Neural progenitor cell (in vitro differentiated cells): ENCODE data around the gene ARPC2. TPM values are rescaled to one million over a fixed set of nuclear protein-coding genes. Genes with fewer than 3 reads are reported as not detected.

Experiments
- DNase-seq: peaks from one replicate; pipeline ENCODE4 v3.0.0-alpha.2; 2016; ENCODE audit warnings: low spot score
- H2AFZ ChIP-seq: fragments of 200-600 bp; sonication (generic); replicated peaks from 2 replicates; pipeline ENCODE4 v1.6.1; 2016; ENCODE audit warnings: antibody characterized with exemption
- H3F3A ChIP-seq: fragments of 200-600 bp; sonication (generic); 2 replicates; pipeline ENCODE4 v1.6.1; 2016; ENCODE audit warnings: antibody characterized with exemption, low read depth
- H3K27ac ChIP-seq: fragments of 200-600 bp; sonication (generic); 2 replicates; pipeline ENCODE4 v1.5.1; 2016; ENCODE audit warnings: mild to moderate bottlenecking
- H3K27me3 ChIP-seq: fragments of 200-600 bp; sonication (generic); 2 replicates; pipeline ENCODE4 v1.6.1; 2016; ENCODE audit warnings: mild to moderate bottlenecking, moderate library complexity
- H3K36me3 ChIP-seq: fragments of 200-600 bp; sonication (generic); 2 replicates; pipeline ENCODE4 v1.5.1; 2016
- H3K4me1 ChIP-seq: fragments of 200-600 bp; sonication (generic); 2 replicates; pipeline ENCODE4 v1.6.1; 2016; ENCODE audit warnings: mixed run types
- H3K4me2 ChIP-seq: fragments of 200-600 bp; sonication (generic); 2 replicates; pipeline ENCODE4 v1.6.1; 2016
- H3K4me3 ChIP-seq: fragments of 200-600 bp; sonication (generic); 2 replicates; pipeline ENCODE4 v1.5.1; 2016
- H3K79me2 ChIP-seq: fragments of 200-600 bp; sonication (generic); 2 replicates; pipeline ENCODE4 v1.6.1; 2016; ENCODE audit warnings: low read depth
- H3K9ac ChIP-seq: fragments of 200-600 bp; sonication (generic); 2 replicates; pipeline ENCODE4 v1.6.1; 2016
- H3K9me3 ChIP-seq: fragments of 200-600 bp; sonication (generic); 2 replicates; pipeline ENCODE4 v1.5.1; 2016; ENCODE audit warnings: low read depth
- H4K20me1 ChIP-seq: fragments of 200-600 bp; sonication (generic); 2 replicates; pipeline ENCODE4 v1.6.1; 2016; ENCODE audit warnings: low read depth
- H3K27ac Mint-ChIP-seq: 3 replicates; pipeline ENCODE4 v1.8.0; 2021; ENCODE audit warnings: mixed read lengths
- H3K27me3 Mint-ChIP-seq: 2 replicates; pipeline ENCODE4 v1.8.0; 2022; ENCODE audit warnings: low read depth, mild to moderate bottlenecking, inconsistent platforms, moderate library complexity, mixed read lengths; ENCODE audit not compliant: insufficient read depth
- H3K36me3 Mint-ChIP-seq: 3 replicates; pipeline ENCODE4 v1.8.0; 2021; ENCODE audit warnings: mixed read lengths
- H3K4me1 Mint-ChIP-seq: 3 replicates; pipeline ENCODE4 v1.8.0; 2021; ENCODE audit warnings: mixed read lengths
- H3K4me3 Mint-ChIP-seq: 3 replicates; pipeline ENCODE4 v1.8.0; 2021; ENCODE audit warnings: mild to moderate bottlenecking, moderate library complexity, mixed read lengths
- H3K9me3 Mint-ChIP-seq: 3 replicates; pipeline ENCODE4 v1.8.0; 2020; ENCODE audit warnings: mixed read lengths
- EZH2 ChIP-seq: fragments of 200-600 bp; sonication (generic); IDR thresholded peaks from 2 replicates; pipeline ENCODE4 v1.6.1; 2017; ENCODE audit warnings: antibody characterized with exemption, mild to moderate bottlenecking, moderate library complexity
- EZH2phosphoT487 ChIP-seq: fragments of 200-600 bp; sonication (generic); IDR thresholded peaks from 2 replicates; pipeline ENCODE4 v1.6.1; 2017; ENCODE audit warnings: antibody characterized with exemption
- total RNA-seq: library from RNA; depleted of rRNA; stranded (reverse); fragments of >200 nt; gene quantifications from 2 replicates; pipeline ENCODE4 v1.2.3, GENCODE V29; 2015; ENCODE audit warnings: low replicate concordance
- TF ChIP-seq, protein P1 (sequence below): fragments of 200-600 bp; sonication (generic); IDR thresholded peaks from 2 replicates; pipeline ENCODE4 v1.5.1; 2017; ENCODE audit warnings: antibody characterized with exemption, mild to moderate bottlenecking

The ARPC2 gene
- total RNA-seq, 1 donor from 2014 or later = 155 TPM

GRCh38 chr2:218286570-218287459 lies 69.8 kb downstream of the ARPC2 start:
- Histone ChIP-seq H3K4me2 (peak overlapping the region; percentile 33), H3K27me3 (peaks cover 2% of the 10 kb centered on the region), H3K79me2 (no peaks in the 10 kb centered on the region), H4K20me1 (no peaks in the 10 kb centered on the region), H2AFZ (no peak overlapping the region), H3K27ac (no peak overlapping the region), H3F3A (peaks cover 13% of the 10 kb centered on the region), H3K9me3 (no peaks in the 10 kb centered on the region), H3K4me3 (no peak overlapping the region), H3K36me3 (no peaks in the 10 kb centered on the region), H3K4me1 (peaks cover 18% of the 10 kb centered on the region), H3K9ac (no peak overlapping the region)
- Mint-ChIP-seq H3K4me1 (peaks cover 29% of the 10 kb centered on the region), H3K27me3 (no peaks in the 10 kb centered on the region), H3K36me3 (no peaks in the 10 kb centered on the region), H3K27ac (peak overlapping the region; percentile 49), H3K4me3 (peak overlapping the region; percentile 53), H3K9me3 (no peaks in the 10 kb centered on the region)
- TF ChIP-seq, protein P1, sequence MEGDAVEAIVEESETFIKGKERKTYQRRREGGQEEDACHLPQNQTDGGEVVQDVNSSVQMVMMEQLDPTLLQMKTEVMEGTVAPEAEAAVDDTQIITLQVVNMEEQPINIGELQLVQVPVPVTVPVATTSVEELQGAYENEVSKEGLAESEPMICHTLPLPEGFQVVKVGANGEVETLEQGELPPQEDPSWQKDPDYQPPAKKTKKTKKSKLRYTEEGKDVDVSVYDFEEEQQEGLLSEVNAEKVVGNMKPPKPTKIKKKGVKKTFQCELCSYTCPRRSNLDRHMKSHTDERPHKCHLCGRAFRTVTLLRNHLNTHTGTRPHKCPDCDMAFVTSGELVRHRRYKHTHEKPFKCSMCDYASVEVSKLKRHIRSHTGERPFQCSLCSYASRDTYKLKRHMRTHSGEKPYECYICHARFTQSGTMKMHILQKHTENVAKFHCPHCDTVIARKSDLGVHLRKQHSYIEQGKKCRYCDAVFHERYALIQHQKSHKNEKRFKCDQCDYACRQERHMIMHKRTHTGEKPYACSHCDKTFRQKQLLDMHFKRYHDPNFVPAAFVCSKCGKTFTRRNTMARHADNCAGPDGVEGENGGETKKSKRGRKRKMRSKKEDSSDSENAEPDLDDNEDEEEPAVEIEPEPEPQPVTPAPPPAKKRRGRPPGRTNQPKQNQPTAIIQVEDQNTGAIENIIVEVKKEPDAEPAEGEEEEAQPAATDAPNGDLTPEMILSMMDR = no peak
- TF ChIP-seq EZH2 (no peak), EZH2phosphoT487 (no peak)
- DNase-seq = peak; percentile 81

GRCh38 chr2:218289639-218290315 lies 72.8 kb downstream of the ARPC2 start:
- Mint-ChIP-seq H3K9me3 (no peaks in the 10 kb centered on the region), H3K4me1 (peaks cover 36% of the 10 kb centered on the region), H3K4me3 (no peak overlapping the region), H3K27me3 (peaks cover 3% of the 10 kb centered on the region), H3K27ac (peak overlapping the region; percentile 85), H3K36me3 (no peaks in the 10 kb centered on the region)
- TF ChIP-seq, protein P1 = no peak
- TF ChIP-seq EZH2phosphoT487 (no peak), EZH2 (no peak)
- Histone ChIP-seq H3K9ac (no peak overlapping the region), H3K9me3 (no peaks in the 10 kb centered on the region), H3F3A (peaks cover 18% of the 10 kb centered on the region), H3K4me1 (peaks cover 23% of the 10 kb centered on the region), H3K36me3 (no peaks in the 10 kb centered on the region), H3K4me2 (peak overlapping the region; percentile 56), H4K20me1 (no peaks in the 10 kb centered on the region), H2AFZ (no peak overlapping the region), H3K27ac (no peak overlapping the region), H3K4me3 (no peak overlapping the region), H3K27me3 (peaks cover 13% of the 10 kb centered on the region), H3K79me2 (no peaks in the 10 kb centered on the region)
- no peak for DNase-seq

DNA sequence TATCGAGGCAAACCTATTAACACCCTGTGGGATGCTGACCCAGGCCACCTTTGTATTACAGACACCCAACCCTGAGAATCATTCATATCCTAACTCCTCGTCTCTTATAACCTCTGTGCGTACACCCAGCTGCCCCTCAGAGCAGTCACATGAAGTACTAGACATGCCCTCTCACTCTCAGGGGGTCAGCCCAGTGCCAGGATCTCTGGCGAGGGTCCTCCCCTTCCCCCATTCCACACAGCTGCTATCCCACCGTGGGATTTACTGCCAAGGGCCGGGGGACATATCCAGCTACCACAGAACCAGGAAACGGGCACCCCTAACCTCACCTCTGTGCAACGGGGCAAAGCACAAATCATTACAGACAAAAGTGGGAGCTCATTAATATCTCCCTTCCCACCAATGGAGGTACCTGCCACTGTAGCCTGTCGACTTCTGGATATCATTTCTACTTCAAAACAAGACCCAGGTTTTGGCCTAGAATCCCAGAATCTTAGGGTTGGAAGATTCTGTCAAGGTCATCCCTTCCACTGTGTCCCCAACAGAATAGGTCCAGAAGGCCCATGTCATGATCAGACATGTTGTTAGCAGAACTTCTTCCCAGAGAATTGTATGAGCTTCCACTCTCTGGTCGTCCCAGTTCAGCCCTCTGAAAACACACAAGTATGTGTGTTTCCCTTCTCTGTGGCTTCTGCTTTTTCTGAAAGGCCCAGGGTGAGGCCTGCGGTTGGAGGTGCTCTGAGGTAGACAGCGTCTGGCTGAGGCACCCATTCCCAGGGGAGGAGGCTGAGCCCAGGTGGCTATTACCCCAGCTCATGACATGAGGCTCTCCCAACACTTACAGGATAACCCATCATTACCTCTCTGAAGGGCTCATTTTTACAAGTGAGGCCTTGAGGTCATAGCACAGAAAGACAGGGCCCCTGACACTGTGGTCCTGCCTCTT lies 73.6 kb downstream of the ARPC2 start:
- Histone ChIP-seq H3K9me3 (no peaks in the 10 kb centered on the region), H2AFZ (no peak overlapping the region), H3K27me3 (peaks cover 13% of the 10 kb centered on the region), H3K4me1 (peaks cover 27% of the 10 kb centered on the region), H3K36me3 (no peaks in the 10 kb centered on the region), H4K20me1 (no peaks in the 10 kb centered on the region), H3K9ac (no peak overlapping the region), H3K4me3 (no peak overlapping the region), H3K79me2 (no peaks in the 10 kb centered on the region), H3F3A (peaks cover 18% of the 10 kb centered on the region), H3K4me2 (peak overlapping the region; percentile 56), H3K27ac (no peak overlapping the region)
- no peaks in the 10 kb centered on the region for H3K9me3 Mint-ChIP-seq
- TF ChIP-seq EZH2 = no peak
- TF ChIP-seq, protein P1 = no peak
- no peak for TF ChIP-seq EZH2phosphoT487
- no peak for DNase-seq
- H3K36me3 Mint-ChIP-seq = no peaks in the 10 kb centered on the region
- H3K4me3 Mint-ChIP-seq = no peak overlapping the region
- peaks cover 42% of the 10 kb centered on the region for H3K4me1 Mint-ChIP-seq
- peaks cover 8% of the 10 kb centered on the region for H3K27me3 Mint-ChIP-seq
- peak overlapping the region; percentile 85 for H3K27ac Mint-ChIP-seq
